ENCODE data around the gene TVP23A. TPM values are rescaled to one million over a fixed set of nuclear protein-coding genes. Genes with fewer than 3 reads are reported as not detected.
"Not testable (repeated sequence)": the region's sequence is repeated elsewhere in the genome, so short reads cannot be mapped to it uniquely, and the experiment has no call there.

Gene TVP23A
- total RNA-seq, 1 donor from 2014 or later = 6.9 TPM

GRCh38 chr16:10744370-10745030, 74.1 kb downstream of the TVP23A start:
- no peak for DNase-seq (ENCODE audit: low read depth, low spot score)

GRCh38 chr16:10743610-10744369, 74.8 kb downstream of the TVP23A start, which contains the start of gene NUBP1:
Gene NUBP1 (plus strand): TSS chr16:10743842. CDS start chr16:10743864, 22 bp downstream.
- no peak for TF ChIP-seq CTCF (conservative IDR thresholded peaks at IDR 0.05)
- Mint-ChIP-seq H3K4me1 (peaks cover 28% of the 10 kb centered on the region), H3K27ac (ENCODE audit: unreplicated experiment) (peak within 1 kb of the TSS; percentile 99), H3K9me3 (no peaks in the 10 kb centered on the region), H3K4me3 (peak within 1 kb of the TSS; percentile 97), H3K36me3 (ENCODE audit: low read depth) (no peaks in the 10 kb centered on the region), H3K27me3 (ENCODE audit: low read depth) (no peaks in the 10 kb centered on the region)
- DNase-seq (ENCODE audit: low read depth, low spot score) = peak; percentile 99

More at GRCh38 chr16:10744370-10745030, 74.1 kb downstream of the TVP23A start:
- H3K27ac Mint-ChIP-seq (ENCODE audit: unreplicated experiment) = peak overlapping the region; percentile 13
- H3K36me3 Mint-ChIP-seq (ENCODE audit: low read depth) = no peaks in the 10 kb centered on the region
- peak overlapping the region; percentile 97 for H3K4me3 Mint-ChIP-seq
- H3K9me3 Mint-ChIP-seq = no peaks in the 10 kb centered on the region
- peaks cover 28% of the 10 kb centered on the region for H3K4me1 Mint-ChIP-seq
- no peaks in the 10 kb centered on the region for H3K27me3 Mint-ChIP-seq (ENCODE audit: low read depth)
- TF ChIP-seq CTCF (conservative IDR thresholded peaks at IDR 0.05) = no peak

DNA sequence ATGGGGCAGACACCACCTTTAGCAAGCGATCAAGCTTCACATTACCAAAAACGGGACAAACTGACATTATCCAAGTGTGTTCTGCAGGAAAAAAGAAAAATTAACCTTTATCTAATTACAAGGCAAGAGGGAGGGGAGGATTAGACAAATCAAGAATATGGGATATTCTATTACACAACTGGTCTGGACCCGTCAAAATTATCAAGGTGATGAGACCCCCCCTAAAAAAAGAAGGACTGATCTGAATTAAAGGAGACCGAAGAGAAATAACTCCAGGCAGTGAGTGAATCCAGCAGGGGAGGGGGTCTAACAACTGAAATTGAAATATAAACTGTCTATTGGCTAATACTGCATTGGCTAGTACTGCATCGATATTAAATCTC, 75.4 kb downstream of the TVP23A start:
- H3K27me3 Mint-ChIP-seq (ENCODE audit: low read depth) = no peaks in the 10 kb centered on the region
- peaks cover 32% of the 10 kb centered on the region for H3K4me1 Mint-ChIP-seq
- peak overlapping the region; percentile 97 for H3K4me3 Mint-ChIP-seq
- H3K9me3 Mint-ChIP-seq = no peaks in the 10 kb centered on the region
- H3K36me3 Mint-ChIP-seq (ENCODE audit: low read depth) = no peaks in the 10 kb centered on the region
- no peak for TF ChIP-seq CTCF (conservative IDR thresholded peaks at IDR 0.05)
- H3K27ac Mint-ChIP-seq (ENCODE audit: unreplicated experiment) = peak overlapping the region; percentile 99
- DNase-seq (ENCODE audit: low read depth, low spot score) = no peak

DNA sequence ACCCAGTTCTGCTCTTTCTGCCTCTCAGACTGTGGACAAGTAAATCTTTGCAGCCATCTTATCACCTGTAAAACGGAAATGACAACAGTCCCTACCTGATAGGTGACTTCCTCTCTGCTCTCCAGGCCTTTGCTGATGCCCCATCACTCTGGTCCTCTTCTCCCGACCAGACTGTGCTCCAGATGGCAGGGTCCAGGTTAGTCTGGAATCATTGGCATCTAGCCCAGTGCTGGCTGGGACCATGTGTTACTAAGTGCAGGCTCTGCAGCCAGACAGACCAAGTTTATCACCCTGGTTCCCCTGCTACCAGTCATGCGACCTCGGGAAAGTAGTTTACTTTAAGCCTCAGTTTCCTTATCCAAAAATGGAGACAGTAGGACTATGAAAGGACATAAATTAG, 76.8 kb downstream of the TVP23A start:
- Mint-ChIP-seq H3K27me3 (ENCODE audit: low read depth) (no peaks in the 10 kb centered on the region), H3K4me3 (peak overlapping the region; percentile 23), H3K9me3 (no peaks in the 10 kb centered on the region), H3K27ac (ENCODE audit: unreplicated experiment) (no peak overlapping the region), H3K4me1 (peaks cover 39% of the 10 kb centered on the region), H3K36me3 (ENCODE audit: low read depth) (no peaks in the 10 kb centered on the region)
- TF ChIP-seq CTCF (conservative IDR thresholded peaks at IDR 0.05) = no peak
- DNase-seq (ENCODE audit: low read depth, low spot score) = no peak

- not testable (repeated sequence) for H3K9me3 Mint-ChIP-seq; H3K27me3 Mint-ChIP-seq (ENCODE audit: low read depth); DNase-seq (ENCODE audit: low read depth, low spot score); H3K36me3 Mint-ChIP-seq (ENCODE audit: low read depth); H3K27ac Mint-ChIP-seq (ENCODE audit: unreplicated experiment)
- Mint-ChIP-seq H3K4me1 (peaks cover 40% of the 10 kb centered on the region), H3K4me3 (peak overlapping the region; percentile 47)
Observed at GRCh38 chr16:10741249-10741648, 77.3 kb downstream of the TVP23A start.

DNA sequence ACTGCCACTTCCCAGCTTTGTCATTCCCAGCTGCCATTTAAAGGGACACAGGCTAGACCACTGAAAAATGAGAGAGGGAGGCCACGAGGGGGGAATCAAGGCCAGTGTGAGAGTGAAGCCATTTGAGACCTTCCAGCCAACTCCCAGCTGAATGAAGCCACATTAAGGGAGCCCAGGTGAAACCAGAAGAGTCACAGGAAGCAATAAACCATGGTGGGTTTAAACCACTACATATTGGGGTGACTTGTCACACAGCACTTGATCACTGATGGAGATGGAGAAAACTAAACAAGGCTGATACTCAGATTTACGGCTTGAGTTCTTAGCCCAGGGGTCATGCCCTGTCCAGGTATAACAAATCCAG, 77.8 kb downstream of the TVP23A start:
- Mint-ChIP-seq H3K4me1 (peaks cover 39% of the 10 kb centered on the region), H3K4me3 (peak overlapping the region; percentile 47), H3K27ac (ENCODE audit: unreplicated experiment) (no peak overlapping the region), H3K9me3 (no peaks in the 10 kb centered on the region), H3K36me3 (ENCODE audit: low read depth) (no peaks in the 10 kb centered on the region), H3K27me3 (ENCODE audit: low read depth) (no peaks in the 10 kb centered on the region)
- DNase-seq (ENCODE audit: low read depth, low spot score) = no peak
- no peak for TF ChIP-seq CTCF (conservative IDR thresholded peaks at IDR 0.05)
